ENCODE data around the gene KIAA0825.

KIAA0825 gene

DNA sequence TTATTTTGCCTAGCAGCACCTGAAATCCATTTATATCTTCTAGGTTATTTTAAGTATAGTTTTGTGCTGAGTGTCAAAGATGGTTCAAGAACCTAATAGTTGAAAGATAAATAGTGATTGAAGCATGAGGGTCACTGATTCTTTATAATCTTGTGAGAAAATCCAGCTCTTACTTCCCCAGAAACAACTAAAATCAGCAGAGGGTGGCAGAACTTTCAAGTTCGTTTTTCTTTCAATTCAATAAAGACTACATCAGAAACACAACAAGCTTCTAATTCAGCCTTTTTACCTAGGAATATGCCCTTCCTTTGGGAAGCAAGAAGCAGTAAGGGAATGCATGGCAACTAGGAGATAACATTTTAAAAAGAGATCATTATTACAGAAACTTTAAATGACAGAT lies 202.6 kb downstream of the KIAA0825 start:
- Histone ChIP-seq H3K79me2 (ENCODE audit: insufficient read depth, low read length) (no peaks in the 10 kb centered on the region), H3K4me3 (ENCODE audit: low read depth, low read length, poor library complexity, severe bottlenecking) (no peak overlapping the region), H3F3A (ENCODE audit: insufficient read depth, low read length) (no peaks in the 10 kb centered on the region), H3K9me3 (ENCODE audit: low read length) (no peaks in the 10 kb centered on the region), H3K9me2 (ENCODE audit: low read depth, low read length) (peaks cover 2% of the 10 kb centered on the region; the same call in 1 of the 2 replicates), H3K4me2 (ENCODE audit: low read length) (no peak overlapping the region), H2AFZ (ENCODE audit: low read length) (no peak overlapping the region), H3K27ac (ENCODE audit: low read depth, low read length, poor library complexity, severe bottlenecking) (no peak overlapping the region), H3K27me3 (ENCODE audit: insufficient read depth, low read length) (no peaks in the 10 kb centered on the region), H3K36me3 (ENCODE audit: insufficient read depth, low read length) (no peaks in the 10 kb centered on the region), H3K9ac (ENCODE audit: low read length) (no peak overlapping the region), H4K20me1 (ENCODE audit: insufficient read depth, low read length) (no peaks in the 10 kb centered on the region), H3K4me1 (ENCODE audit: insufficient read depth, low read length, severe bottlenecking) (no peaks in the 10 kb centered on the region)
- TF ChIP-seq EZH2 (IDR thresholded peaks at IDR 0.05; ENCODE audit: borderline replicate concordance, low read length) (no peak), CTCF (IDR thresholded peaks at IDR 0.05; ENCODE audit: low read length) (no peak)

GRCh38 chr5:94409440-94409839 lies 209.0 kb downstream of the KIAA0825 start:
- no peak overlapping the region for H3K4me2 ChIP-seq (ENCODE audit: low read length)
- no peak overlapping the region for H2AFZ ChIP-seq (ENCODE audit: low read length)
- H3K27ac ChIP-seq (ENCODE audit: low read depth, low read length, poor library complexity, severe bottlenecking), result no peak overlapping the region
- H3K79me2 ChIP-seq (ENCODE audit: insufficient read depth, low read length), result no peaks in the 10 kb centered on the region
- H3K4me1 ChIP-seq (ENCODE audit: insufficient read depth, low read length, severe bottlenecking), result no peaks in the 10 kb centered on the region
- peaks cover 4% of the 10 kb centered on the region; the same call in 1 of the 2 replicates for H3K9me2 ChIP-seq (ENCODE audit: low read depth, low read length)
- H3K27me3 ChIP-seq (ENCODE audit: insufficient read depth, low read length), result no peaks in the 10 kb centered on the region
- no peak overlapping the region for H3K4me3 ChIP-seq (ENCODE audit: low read depth, low read length, poor library complexity, severe bottlenecking)
- TF ChIP-seq EZH2 (IDR thresholded peaks at IDR 0.05; ENCODE audit: borderline replicate concordance, low read length), result no peak
- TF ChIP-seq CTCF (IDR thresholded peaks at IDR 0.05; ENCODE audit: low read length), result no peak
- no peaks in the 10 kb centered on the region for H3F3A ChIP-seq (ENCODE audit: insufficient read depth, low read length)
- H3K9me3 ChIP-seq (ENCODE audit: low read length), result no peaks in the 10 kb centered on the region
- H3K36me3 ChIP-seq (ENCODE audit: insufficient read depth, low read length), result no peaks in the 10 kb centered on the region
- no peak overlapping the region for H3K9ac ChIP-seq (ENCODE audit: low read length)
- no peaks in the 10 kb centered on the region for H4K20me1 ChIP-seq (ENCODE audit: insufficient read depth, low read length)

GRCh38 chr5:94407023-94407422 lies 211.4 kb downstream of the KIAA0825 start:
- no peak overlapping the region for H3K9ac ChIP-seq (ENCODE audit: low read length)
- no peaks in the 10 kb centered on the region for H3K4me1 ChIP-seq (ENCODE audit: insufficient read depth, low read length, severe bottlenecking)
- H3K4me2 ChIP-seq (ENCODE audit: low read length), result no peak overlapping the region
- no peaks in the 10 kb centered on the region for H3K9me3 ChIP-seq (ENCODE audit: low read length)
- no peaks in the 10 kb centered on the region for H3K27me3 ChIP-seq (ENCODE audit: insufficient read depth, low read length)
- no peaks in the 10 kb centered on the region for H3K36me3 ChIP-seq (ENCODE audit: insufficient read depth, low read length)
- H3K4me3 ChIP-seq (ENCODE audit: low read depth, low read length, poor library complexity, severe bottlenecking), result no peak overlapping the region
- H3K79me2 ChIP-seq (ENCODE audit: insufficient read depth, low read length), result no peaks in the 10 kb centered on the region
- peaks cover 4% of the 10 kb centered on the region; the same call in 1 of the 2 replicates for H3K9me2 ChIP-seq (ENCODE audit: low read depth, low read length)
- H3F3A ChIP-seq (ENCODE audit: insufficient read depth, low read length), result no peaks in the 10 kb centered on the region
- H3K27ac ChIP-seq (ENCODE audit: low read depth, low read length, poor library complexity, severe bottlenecking), result no peak overlapping the region
- TF ChIP-seq EZH2 (IDR thresholded peaks at IDR 0.05; ENCODE audit: borderline replicate concordance, low read length) (no peak), CTCF (IDR thresholded peaks at IDR 0.05; ENCODE audit: low read length) (no peak)
- H4K20me1 ChIP-seq (ENCODE audit: insufficient read depth, low read length), result no peaks in the 10 kb centered on the region
- H2AFZ ChIP-seq (ENCODE audit: low read length), result no peak overlapping the region
